OCI-LY3 (cell line): ENCODE measurements around the gene GRID1.

Experiments
- H2AFZ ChIP-seq: fragments of 200-600, 300-600 bp; shearing (Covaris generic); 2 replicates; pipeline ENCODE4 v1.6.0; 2014; ENCODE audit warnings: antibody characterized with exemption, low read depth, low read length
- H3K27ac ChIP-seq: fragments of 200-600, 300-600 bp; sonication (generic); 2 replicates; pipeline ENCODE4 v1.5.1; 2014; ENCODE audit warnings: mild to moderate bottlenecking, low read length, moderate library complexity, mixed read lengths
- H3K27me3 ChIP-seq: fragments of 200-600, 300-600 bp; sonication (generic); 2 replicates; pipeline ENCODE4 v1.6.1; 2014; ENCODE audit warnings: low read depth, low read length, mixed read lengths
- H3K36me3 ChIP-seq: fragments of 200-600, 300-600 bp; sonication (generic); replicated peaks from 2 replicates; pipeline ENCODE3; 2014; ENCODE audit warnings: low read depth, low read length, mixed read lengths
- H3K4me1 ChIP-seq: fragments of 300-600, 200-600 bp; sonication (generic); 2 replicates; pipeline ENCODE4 v1.6.1; 2014; ENCODE audit warnings: low read length, mixed read lengths
- H3K4me2 ChIP-seq: fragments of 200-600, 300-600 bp; sonication (generic); 2 replicates; pipeline ENCODE4 v1.6.1; 2014; ENCODE audit warnings: low read length, mixed read lengths
- H3K4me3 ChIP-seq: fragments of 300-600, 200-600 bp; sonication (generic); 2 replicates; pipeline ENCODE4 v1.5.1; 2014; ENCODE audit warnings: antibody characterized with exemption, mild to moderate bottlenecking, low read length, moderate library complexity
- H3K79me2 ChIP-seq: fragments of 300-600, 200-600 bp; shearing (Covaris generic); 2 replicates; pipeline ENCODE4 v1.6.1; 2014; ENCODE audit warnings: mild to moderate bottlenecking, low read length, mixed read lengths
- H3K9ac ChIP-seq: fragments of 300-600, 200-600 bp; shearing (Covaris generic); 2 replicates; pipeline ENCODE4 v1.6.0; 2014; ENCODE audit warnings: mild to moderate bottlenecking, low read length, moderate library complexity
- H3K9me3 ChIP-seq: fragments of 200-600, 300-600 bp; shearing (Covaris generic); 2 replicates; pipeline ENCODE4 v1.6.1; 2014; ENCODE audit warnings: low read length, mixed read lengths; ENCODE audit not compliant: insufficient read depth
- H4K20me1 ChIP-seq: fragments of 200-600, 300-600 bp; sonication (generic); 2 replicates; pipeline ENCODE4 v1.6.1; 2016; ENCODE audit warnings: low read length, mixed read lengths; ENCODE audit not compliant: insufficient read depth
- CTCF ChIP-seq: fragments of 200-600, 300-600 bp; sonication (generic); IDR thresholded peaks from 2 replicates; pipeline ENCODE4 v1.5.1; 2014; ENCODE audit warnings: antibody characterized with exemption, low read length, low read depth
- EZH2phosphoT487 ChIP-seq: fragments of 200-600 bp; shearing (Covaris generic); IDR thresholded peaks from 2 replicates; pipeline ENCODE4 v1.6.1; 2018; ENCODE audit warnings: antibody characterized with exemption, mixed run types, low read depth

Gene GRID1

GRCh38 chr10:85891472-85891871 lies 475.1 kb downstream of the GRID1 start:
- no peaks in the 10 kb centered on the region for H3K79me2 ChIP-seq
- H3K9ac ChIP-seq: no peak overlapping the region
- TF ChIP-seq EZH2phosphoT487 (no peak), CTCF (no peak)
- H3K27me3 ChIP-seq: no peaks in the 10 kb centered on the region
- no peaks in the 10 kb centered on the region for H3K4me1 ChIP-seq
- H3K27ac ChIP-seq: no peak overlapping the region
- H3K4me3 ChIP-seq: no peak overlapping the region
- H4K20me1 ChIP-seq: no peaks in the 10 kb centered on the region
- no peaks in the 10 kb centered on the region for H3K36me3 ChIP-seq
- H2AFZ ChIP-seq: no peak overlapping the region
- no peaks in the 10 kb centered on the region for H3K9me3 ChIP-seq
- no peak overlapping the region for H3K4me2 ChIP-seq

- H3K4me2 ChIP-seq: no peak overlapping the region
- H3K27ac ChIP-seq: no peak overlapping the region
- H3K4me1 ChIP-seq: no peaks in the 10 kb centered on the region
- no peaks in the 10 kb centered on the region for H3K79me2 ChIP-seq
- H3K9me3 ChIP-seq: no peaks in the 10 kb centered on the region
- H4K20me1 ChIP-seq: no peaks in the 10 kb centered on the region
- H3K4me3 ChIP-seq: no peak overlapping the region
- no peak overlapping the region for H2AFZ ChIP-seq
- TF ChIP-seq CTCF (no peak), EZH2phosphoT487 (no peak)
- no peaks in the 10 kb centered on the region for H3K36me3 ChIP-seq
- H3K27me3 ChIP-seq: no peaks in the 10 kb centered on the region
- no peak overlapping the region for H3K9ac ChIP-seq
These were observed 478.0 kb downstream of the GRID1 start for GRCh38 chr10:85888559-85888958.

GRCh38 chr10:85888004-85888403 lies 478.6 kb downstream of the GRID1 start:
- H2AFZ ChIP-seq: no peak overlapping the region
- H3K4me1 ChIP-seq: no peaks in the 10 kb centered on the region
- H3K4me3 ChIP-seq: no peak overlapping the region
- H3K79me2 ChIP-seq: no peaks in the 10 kb centered on the region
- H3K36me3 ChIP-seq: no peaks in the 10 kb centered on the region
- TF ChIP-seq EZH2phosphoT487 (no peak), CTCF (no peak)
- H3K4me2 ChIP-seq: no peak overlapping the region
- H3K9ac ChIP-seq: no peak overlapping the region
- H4K20me1 ChIP-seq: no peaks in the 10 kb centered on the region
- no peaks in the 10 kb centered on the region for H3K9me3 ChIP-seq
- no peaks in the 10 kb centered on the region for H3K27me3 ChIP-seq
- no peak overlapping the region for H3K27ac ChIP-seq

- Histone ChIP-seq H2AFZ (no peak overlapping the region), H3K79me2 (no peaks in the 10 kb centered on the region), H3K9ac (no peak overlapping the region), H3K9me3 (no peaks in the 10 kb centered on the region), H3K27ac (no peak overlapping the region), H4K20me1 (no peaks in the 10 kb centered on the region), H3K36me3 (no peaks in the 10 kb centered on the region), H3K4me3 (no peak overlapping the region), H3K4me1 (no peaks in the 10 kb centered on the region), H3K27me3 (no peaks in the 10 kb centered on the region), H3K4me2 (no peak overlapping the region)
- TF ChIP-seq EZH2phosphoT487 (no peak), CTCF (no peak)
These were observed 492.4 kb downstream of the GRID1 start for GRCh38 chr10:85874208-85874607.
